ENCODE data around the gene CCDC6. TPM values are rescaled to one million over a fixed set of nuclear protein-coding genes. Genes with fewer than 3 reads are reported as not detected.

Gene CCDC6
- total and polyA plus RNA-seq, 9 of the 15 experiments (the other 6 are each of a cell fraction or from before 2014, with no cell fraction given): 10.4 to 41.0 (median 20.9) TPM

- TF ChIP-seq SRSF3 (IDR thresholded peaks at IDR 0.05; ENCODE audit: insufficient read depth, low read length) (no peak), XRCC3 (IDR thresholded peaks at IDR 0.05) (no peak), ZNF76 (CRISPR knock-in tag; IDR thresholded peaks at IDR 0.05; ENCODE audit: borderline replicate concordance) (no peak; the same call in none of the 2 replicates), FOXP4 (CRISPR knock-in tag; IDR thresholded peaks at IDR 0.05; ENCODE audit: borderline replicate concordance) (no peak), NFATC3 (IDR thresholded peaks at IDR 0.05) (no peak), GTF2A2 (tag; IDR thresholded peaks at IDR 0.05) (0 out of 2 replicates have a peak, but pooled peaks have one; percentile 43), YY1 (IDR thresholded peaks at IDR 0.05; ENCODE audit: borderline replicate concordance in 1 of 3, control insufficient read depth in 1 of 3, extremely low read depth in 1 of 3, insufficient read depth in 3 of 3, insufficient read length in 1 of 3, insufficient replicate concordance in 2 of 3, low read depth in 1 of 3, low read length in 2 of 3) (peak; percentile 62 to 93 (median 80)), THRB (CRISPR knock-in tag; conservative IDR thresholded peaks at IDR 0.05) (no peak), ZNF263 (CRISPR knock-in tag; IDR thresholded peaks at IDR 0.05; ENCODE audit: borderline replicate concordance) (0 out of 2 replicates have a peak, but pooled peaks have one; percentile 56), ARID4B (CRISPR knock-in tag; IDR thresholded peaks at IDR 0.05) (peak; percentile 85), ZNF41 (CRISPR knock-in tag; conservative IDR thresholded peaks at IDR 0.05) (peak; percentile 40; the same call in 1 of the 2 replicates), FOXO4 (CRISPR knock-in tag; IDR thresholded peaks at IDR 0.05) (0 out of 2 replicates have a peak, but pooled peaks have one; percentile 36), GABPB1 (CRISPR knock-in tag; IDR thresholded peaks at IDR 0.05) (peak; percentile 27; the same call in 1 of the 2 replicates), E2F6 (IDR thresholded peaks at IDR 0.05; ENCODE audit: borderline replicate concordance in 1 of 2, extremely low read depth in 1 of 2, insufficient read depth in 1 of 2, insufficient read length in 1 of 2, low read depth in 1 of 2, low read length in 1 of 2, poor library complexity in 1 of 2, severe bottlenecking in 1 of 2) (peak; percentile 89 to 91)
Measured at GRCh38 chr10:59906417-59907202, at the start of gene CCDC6 (continued).
